ENCODE data around the gene CLIP4.

The CLIP4 gene

DNA sequence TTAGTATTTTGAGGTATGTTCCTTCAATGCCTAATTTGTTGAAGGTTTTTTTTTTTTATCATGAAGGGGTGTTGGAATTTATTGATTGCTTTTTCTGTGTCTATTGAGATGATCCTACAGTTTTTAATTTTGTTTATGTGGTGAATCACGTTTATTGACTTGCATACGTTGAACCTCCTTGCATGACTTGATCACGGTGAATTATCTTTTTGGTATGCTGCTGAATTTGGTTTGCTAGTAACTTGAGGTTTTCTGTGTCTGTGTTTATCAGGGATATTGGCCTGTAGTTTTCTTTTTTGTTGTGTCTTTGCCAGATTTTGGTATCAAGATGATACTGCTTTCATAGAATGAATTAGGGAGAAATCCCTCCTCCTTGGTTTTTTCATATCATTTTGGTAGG, 23.9 kb downstream of the CLIP4 start:
- DNase-seq, result no peak

DNA sequence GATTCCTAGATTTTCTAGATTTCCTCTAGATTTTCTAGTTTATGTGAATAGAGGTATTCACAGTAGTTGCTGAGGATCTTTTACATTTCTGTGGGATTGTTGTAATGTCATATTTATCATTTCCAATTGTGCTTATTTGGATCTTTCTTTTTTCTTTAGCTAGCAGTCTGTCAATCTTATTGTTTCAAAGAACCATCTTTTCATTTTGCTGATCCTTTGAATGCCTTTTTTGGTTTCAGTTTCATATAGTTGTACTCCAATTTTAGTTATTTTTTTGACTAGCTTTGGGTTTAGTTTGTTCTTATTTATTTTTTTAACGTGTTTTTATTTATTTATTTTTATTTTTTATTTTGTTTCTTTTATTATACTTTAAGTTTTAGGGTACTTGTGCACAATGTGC, 24.5 kb downstream of the CLIP4 start:
- no peak for DNase-seq

GRCh38 chr2:29143657-29144056, 28.4 kb downstream of the CLIP4 start:
- no peak for DNase-seq

- no peak for DNase-seq
Observed at GRCh38 chr2:29146197-29146596, 31.0 kb downstream of the CLIP4 start.

DNA sequence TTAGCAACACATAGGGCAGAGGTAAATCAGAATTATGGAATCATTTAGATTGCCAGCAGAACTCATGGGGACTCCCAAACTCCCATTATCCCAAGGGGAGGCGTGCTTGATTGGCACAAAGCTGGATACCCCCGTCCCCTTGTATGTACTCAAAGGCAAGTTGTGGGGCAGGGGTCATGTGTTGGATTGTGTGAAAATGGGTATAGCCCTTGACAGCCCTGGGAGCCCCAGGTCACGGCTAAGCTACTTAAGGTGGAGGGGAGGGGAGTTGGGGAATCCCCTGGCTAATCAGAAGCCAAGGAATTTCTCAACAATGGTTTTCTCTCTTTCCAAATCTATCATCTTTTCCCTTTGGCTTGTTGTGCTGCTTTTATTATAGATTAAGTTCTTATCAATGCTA, 32.7 kb downstream of the CLIP4 start:
- DNase-seq, result no peak

DNA sequence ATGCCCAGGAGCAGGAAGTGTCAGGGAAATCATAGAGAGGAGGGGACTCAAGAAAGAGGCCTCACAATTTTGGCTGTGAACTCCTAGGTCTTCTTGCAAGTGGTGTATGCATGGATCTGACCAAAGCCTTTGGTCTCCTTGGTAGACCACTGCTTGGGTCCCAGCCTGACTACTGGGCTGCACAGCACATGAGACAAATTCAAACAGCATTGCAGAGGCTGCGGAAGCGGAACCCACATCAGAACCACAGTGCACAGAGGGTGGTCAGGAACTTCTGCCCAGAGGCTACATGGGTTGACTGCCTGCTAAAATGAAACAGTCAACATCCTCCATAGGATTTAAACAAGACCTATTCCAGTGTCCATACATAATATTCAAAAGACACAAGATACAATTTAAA, 39.4 kb downstream of the CLIP4 start:
- no peak for DNase-seq

- DNase-seq, result no peak
Observed at GRCh38 chr2:29155578-29155977, 40.4 kb downstream of the CLIP4 start.

GRCh38 chr2:29157131-29157530, 41.9 kb downstream of the CLIP4 start:
- no peak for DNase-seq

- DNase-seq, result peak; percentile 35
Observed at GRCh38 chr2:29159125-29159524, 43.9 kb downstream of the CLIP4 start.

DNA sequence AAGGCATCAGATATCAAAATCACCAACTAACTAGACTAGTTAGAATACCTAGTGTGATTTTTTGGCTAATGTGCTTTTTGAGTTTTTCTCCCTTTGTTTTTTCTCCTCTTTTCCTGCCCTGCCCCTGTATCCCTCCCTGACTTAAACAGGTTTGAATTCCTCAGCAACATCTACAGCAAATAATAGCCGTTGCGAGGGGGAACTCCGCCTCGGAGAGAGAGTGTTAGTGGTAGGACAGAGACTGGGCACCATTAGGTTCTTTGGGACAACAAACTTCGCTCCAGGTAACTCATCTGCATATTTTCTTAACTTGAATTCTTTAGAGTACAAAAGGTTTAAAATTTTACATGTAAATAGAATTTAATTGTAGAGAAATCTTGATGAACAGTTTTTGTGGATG, 45.0 kb downstream of the CLIP4 start:
- DNase-seq, result no peak

GRCh38 chr2:29162204-29162928, 47.2 kb downstream of the CLIP4 start:
- no peak for DNase-seq

DNA sequence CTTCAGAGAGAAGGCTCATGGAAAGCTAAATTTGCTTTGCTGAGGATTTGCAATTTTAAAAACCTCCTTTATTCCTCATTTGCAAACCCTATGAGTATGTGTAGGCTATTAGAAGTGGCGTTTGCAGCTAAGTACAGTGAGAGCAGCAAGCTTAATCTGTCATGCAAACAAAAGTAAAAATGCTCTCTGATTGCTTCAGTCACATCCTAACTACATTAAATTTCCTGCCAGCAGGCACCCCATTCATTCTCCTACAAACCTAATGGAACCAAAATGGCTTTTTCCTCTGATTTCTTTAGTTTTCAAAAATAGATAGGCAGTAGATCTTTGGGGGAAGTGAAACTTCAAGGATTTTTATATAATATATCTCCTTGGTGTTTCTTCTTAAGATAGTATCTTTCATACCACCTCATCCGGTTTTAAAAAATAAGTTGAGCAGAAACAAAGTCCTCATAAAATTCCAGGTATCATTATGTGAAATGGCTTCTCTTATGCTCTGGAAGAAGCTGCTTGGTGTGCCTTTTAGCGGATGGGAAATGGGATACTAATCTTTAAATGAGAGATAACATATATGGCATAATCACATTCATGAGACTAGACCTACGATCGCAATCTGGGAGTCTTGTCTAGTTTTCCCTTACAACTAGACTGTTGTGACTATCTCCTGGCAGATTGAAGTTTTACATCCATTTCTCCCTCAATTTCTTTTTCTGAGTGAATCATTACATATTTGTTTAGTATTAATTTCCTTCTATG, 49.1 kb downstream of the CLIP4 start:
- DNase-seq, result no peak

DNA sequence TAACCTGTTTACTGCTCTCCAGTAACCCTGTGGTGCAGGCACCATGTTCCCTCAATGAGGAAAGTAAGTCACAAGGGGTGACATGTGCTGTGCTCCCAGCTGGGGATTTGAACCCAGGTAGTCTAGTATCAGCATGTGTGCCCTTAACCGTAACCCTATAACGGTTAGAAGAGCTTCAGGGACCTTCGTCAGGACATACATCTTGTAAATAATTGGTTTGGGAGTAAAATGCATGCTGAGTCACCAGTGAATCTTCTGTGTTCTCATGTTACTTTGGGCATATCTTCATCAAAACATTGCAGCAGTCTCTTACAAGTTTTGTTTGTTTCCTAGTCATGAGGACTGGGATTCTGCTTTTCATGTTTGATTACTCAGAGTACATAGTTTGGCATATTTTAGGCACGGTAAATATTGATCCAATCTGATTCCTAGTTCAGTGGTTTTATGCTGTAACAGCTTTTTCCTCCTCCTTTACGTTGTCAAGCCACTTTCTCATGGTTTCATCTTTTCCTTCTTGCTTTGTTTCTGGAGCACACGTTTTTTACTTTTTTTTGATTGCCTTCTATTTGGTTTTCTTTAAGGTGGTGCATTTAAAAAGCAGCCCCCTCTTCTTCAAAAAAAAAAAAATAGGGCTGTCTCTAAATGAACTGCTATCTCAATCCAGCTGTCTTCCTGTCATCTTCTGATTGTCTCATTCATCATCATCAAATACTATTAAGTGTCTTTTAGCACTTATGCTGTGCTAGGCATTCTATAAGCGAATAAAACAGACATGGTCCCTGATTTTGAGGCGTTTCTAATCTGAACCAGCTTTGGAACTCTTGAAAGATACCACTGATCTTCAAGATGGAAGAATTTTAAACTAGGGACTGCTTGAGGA, 50.4 kb downstream of the CLIP4 start:
- DNase-seq, result no peak

DNA sequence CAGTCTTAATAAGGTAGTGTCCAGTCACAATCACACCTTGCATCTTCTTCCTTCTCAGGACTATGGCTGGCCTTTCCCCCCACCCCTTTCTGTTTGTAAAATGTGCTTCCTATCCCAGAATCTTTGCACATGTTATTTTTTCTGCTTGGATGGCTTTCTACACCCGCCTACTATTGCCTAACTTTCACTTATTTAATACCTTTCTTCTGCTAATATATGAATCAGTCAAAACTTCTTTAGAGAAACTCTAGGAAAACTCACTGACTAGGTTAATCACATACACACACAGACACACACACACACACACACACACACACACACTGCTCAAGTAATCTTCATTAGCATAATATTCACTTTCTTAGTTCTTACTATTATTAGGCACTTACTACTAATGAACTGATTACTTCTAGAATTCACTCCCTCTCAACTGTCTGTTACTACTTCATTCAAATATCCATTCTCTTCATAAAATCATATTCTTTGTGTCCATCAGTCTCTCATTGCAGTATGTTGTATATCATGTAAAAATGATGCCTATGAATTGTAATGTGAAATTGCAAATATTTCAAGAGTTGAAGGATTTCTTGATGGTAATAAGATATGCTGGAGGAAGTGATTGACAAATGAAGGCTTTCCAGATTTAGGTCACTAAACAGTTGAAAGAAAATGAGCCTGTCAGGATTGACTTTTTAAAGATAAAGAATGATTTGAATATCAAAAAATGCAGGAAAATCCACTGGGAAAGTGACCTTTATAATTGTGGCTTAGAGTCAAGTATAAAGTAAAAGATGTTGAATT, 51.2 kb downstream of the CLIP4 start:
- no peak for DNase-seq

DNA sequence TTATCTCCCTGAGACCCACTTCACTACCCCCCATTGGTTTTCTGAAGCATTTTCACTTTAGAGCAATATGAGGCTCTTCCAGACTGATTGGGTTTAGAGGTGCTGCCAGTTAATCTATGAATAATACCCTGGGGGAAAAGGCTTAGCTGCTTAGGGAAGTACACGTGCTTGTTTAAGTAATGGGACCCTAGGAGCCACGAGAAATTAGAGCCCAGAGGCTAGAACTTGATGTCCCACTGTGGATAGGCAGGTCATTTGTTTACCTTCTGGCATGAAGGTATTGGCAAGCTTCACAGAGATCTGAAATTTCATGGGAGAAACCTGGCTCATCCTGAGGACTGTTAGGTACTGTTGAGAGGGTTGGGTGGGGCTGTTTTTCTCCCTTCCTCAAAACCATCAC, 59.7 kb downstream of the CLIP4 start:
- DNase-seq, result no peak

GRCh38 chr2:29175338-29175737, 60.1 kb downstream of the CLIP4 start:
- DNase-seq, result no peak

- no peak for DNase-seq
Observed at GRCh38 chr2:29182334-29182733, 67.1 kb downstream of the CLIP4 start.

DNA sequence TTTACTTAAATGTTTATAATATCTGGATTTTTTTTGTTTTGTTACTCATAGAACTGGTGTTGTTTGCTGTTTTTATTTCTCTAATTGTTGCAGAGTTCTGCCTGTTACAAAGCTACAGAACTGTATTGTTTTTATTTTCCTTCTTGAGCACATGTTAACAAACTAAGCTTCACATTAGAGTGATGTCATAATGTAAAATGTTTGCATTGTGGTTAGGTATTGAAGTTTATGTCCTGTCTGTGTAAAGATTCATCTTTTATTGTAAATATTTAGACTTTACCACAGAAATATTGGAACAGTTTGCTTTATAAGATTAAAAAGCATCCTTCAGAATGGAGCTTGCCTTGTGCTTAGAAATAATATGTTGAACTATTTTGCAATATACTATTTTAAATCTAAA, 67.7 kb downstream of the CLIP4 start:
- DNase-seq, result no peak

- DNase-seq, result no peak
Observed at GRCh38 chr2:29184531-29184930, 69.3 kb downstream of the CLIP4 start.

- DNase-seq, result no peak
Observed at GRCh38 chr2:29186817-29187216, 71.6 kb downstream of the CLIP4 start.

- DNase-seq, result no peak
Observed at GRCh38 chr2:29187926-29188325, 72.7 kb downstream of the CLIP4 start.

GRCh38 chr2:29189052-29189451, 73.8 kb downstream of the CLIP4 start:
- no peak for DNase-seq

GRCh38 chr2:29191817-29192216, 76.6 kb downstream of the CLIP4 start:
- DNase-seq, result no peak

Measured in NCI-H2029 (cell line).